Fibroblast of peridontal ligament (primary cell): ENCODE measurements around the gene DONSON.
"Not testable (repeated sequence)": the region's sequence is repeated elsewhere in the genome, so short reads cannot be mapped to it uniquely, and the experiment has no call there.

Experiments used
- DNase-seq: peaks from one replicate; pipeline ENCODE4 v3.0.0-alpha.2; 2010; ENCODE audit errors: extremely low read depth

Gene DONSON

GRCh38 chr21:33588485-33589335, at the start of gene DONSON:
TSS of gene DONSON (minus strand) at chr21:33588684. CDS start at chr21:33588641, 43 bp downstream.
- DNase-seq = peak; percentile 67

GRCh38 chr21:33634254-33634653, 45.8 kb upstream of the DONSON start:
- DNase-seq = no peak

- peak; percentile 48 for DNase-seq
Measured at GRCh38 chr21:33626151-33626550, 37.7 kb upstream of the DONSON start.

- no peak for DNase-seq
Measured at GRCh38 chr21:33622253-33622652, 33.8 kb upstream of the DONSON start.

- DNase-seq = no peak
Measured at GRCh38 chr21:33619726-33620125, 31.2 kb upstream of the DONSON start.

GRCh38 chr21:33618407-33618806, 29.9 kb upstream of the DONSON start:
- no peak for DNase-seq

- not testable (repeated sequence) for DNase-seq
Measured at GRCh38 chr21:33617565-33617964, 29.1 kb upstream of the DONSON start.

GRCh38 chr21:33611006-33611744, 22.7 kb upstream of the DONSON start:
- no peak for DNase-seq

- DNase-seq = peak; percentile 62
Measured at GRCh38 chr21:33608559-33608958, 20.1 kb upstream of the DONSON start.

- DNase-seq = no peak
Measured at GRCh38 chr21:33598051-33598450, 9.6 kb upstream of the DONSON start.

- DNase-seq = peak; percentile 30
Measured at GRCh38 chr21:33587792-33588484, 546 bp downstream of the DONSON start.

GRCh38 chr21:33586927-33587326, 1.6 kb downstream of the DONSON start:
- no peak for DNase-seq

- DNase-seq = no peak
Measured at GRCh38 chr21:33584455-33584854, 4.0 kb downstream of the DONSON start.

- DNase-seq = no peak
Measured at GRCh38 chr21:33578959-33579542, 9.4 kb downstream of the DONSON start.

GRCh38 chr21:33578214-33578613, 10.3 kb downstream of the DONSON start:
- DNase-seq = peak; percentile 50

- DNase-seq = not testable (repeated sequence)
Measured at GRCh38 chr21:33576741-33577141, 11.7 kb downstream of the DONSON start.

- no peak for DNase-seq
Measured at GRCh38 chr21:33572350-33572749, 16.1 kb downstream of the DONSON start.

- DNase-seq = no peak
Measured at GRCh38 chr21:33569991-33570390, 18.5 kb downstream of the DONSON start.

- no peak for DNase-seq
Measured at GRCh38 chr21:33568448-33568847, 20.0 kb downstream of the DONSON start.

- DNase-seq = no peak
Measured at GRCh38 chr21:33567914-33568313, 20.6 kb downstream of the DONSON start.

GRCh38 chr21:33566514-33566913, 22.0 kb downstream of the DONSON start:
- DNase-seq = no peak

GRCh38 chr21:33562389-33562788, 26.1 kb downstream of the DONSON start:
- DNase-seq = no peak
